HG02970 (cell line): Measurements from ENCODE around the gene CCDC57.

Experiments used
- ATAC-seq: cut with Tn5 transposase; IDR thresholded peaks from one replicate; pipeline ENCODE4 v1.9.1; 2021; ENCODE audit warnings: mild to moderate bottlenecking, moderate library complexity, moderate number of reproducible peaks; ENCODE audit not compliant: unreplicated experiment, low FRiP score

The CCDC57 gene

GRCh38 chr17:82247182-82247823, 34.7 kb upstream of the CCDC57 start:
- ATAC-seq, result no peak

- no peak for ATAC-seq
Measured at GRCh38 chr17:82246365-82247181, 33.9 kb upstream of the CCDC57 start.

- no peak for ATAC-seq
Measured at GRCh38 chr17:82246040-82246364, 33.4 kb upstream of the CCDC57 start.

- ATAC-seq, result no peak
Measured at GRCh38 chr17:82245134-82246039, 32.7 kb upstream of the CCDC57 start.

- ATAC-seq, result no peak
Measured at GRCh38 chr17:82244413-82245133, 31.9 kb upstream of the CCDC57 start.

- no peak for ATAC-seq
Measured at GRCh38 chr17:82243648-82244412, 31.2 kb upstream of the CCDC57 start.

- no peak for ATAC-seq
Measured at GRCh38 chr17:82242977-82243647, 30.5 kb upstream of the CCDC57 start.

GRCh38 chr17:82242698-82242976, 30.0 kb upstream of the CCDC57 start:
- no peak for ATAC-seq

- no peak for ATAC-seq
Measured at GRCh38 chr17:82241926-82242697, 29.5 kb upstream of the CCDC57 start.

GRCh38 chr17:82241183-82241925, 28.7 kb upstream of the CCDC57 start:
- ATAC-seq, result no peak

GRCh38 chr17:82240506-82241182, 28.0 kb upstream of the CCDC57 start:
- ATAC-seq, result no peak

- ATAC-seq, result no peak
Measured at GRCh38 chr17:82239926-82240505, 27.4 kb upstream of the CCDC57 start.

- no peak for ATAC-seq
Measured at GRCh38 chr17:82239401-82239925, 26.8 kb upstream of the CCDC57 start.

GRCh38 chr17:82238472-82239201, 26.0 kb upstream of the CCDC57 start:
- ATAC-seq, result no peak

- ATAC-seq, result no peak
Measured at GRCh38 chr17:82237746-82238471, 25.3 kb upstream of the CCDC57 start.
